Activated T-cell treated with anti-CD3 and anti-CD28 coated beads for 48 hours (primary cell): Measurements from ENCODE around the gene MED28.
A peak's percentile ranks its signal among the peaks of the same experiment; 100 is the strongest.
"Not testable (repeated sequence)": the region's sequence is repeated elsewhere in the genome, so short reads cannot be mapped to it uniquely, and the experiment has no call there.

ENCODE experiments used
- DNase-seq: peaks from one replicate; pipeline ENCODE4 v3.0.0-alpha.2; 2020; ENCODE audit warnings: low read depth

Gene MED28

DNA sequence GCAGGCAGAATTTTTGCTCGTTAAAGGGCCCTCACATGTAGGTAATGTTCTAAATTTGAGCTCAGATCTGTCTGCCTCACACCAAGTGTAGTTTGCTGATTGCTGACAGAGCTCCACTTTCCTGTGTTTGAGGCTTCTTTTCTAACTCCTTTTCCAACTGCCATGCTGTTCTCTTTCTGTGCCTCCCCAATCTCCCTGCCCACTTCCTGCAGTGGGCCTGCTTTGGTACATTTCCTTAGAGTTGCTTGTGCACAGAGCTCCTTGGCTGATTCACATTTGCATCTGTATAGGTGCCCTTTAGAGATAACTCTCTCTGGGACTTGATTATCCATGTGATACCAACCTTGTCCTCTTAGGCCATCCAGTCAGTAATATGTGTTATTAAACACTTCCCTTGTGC, 4.5 kb downstream of the MED28 start:
- DNase-seq, result no peak

DNA sequence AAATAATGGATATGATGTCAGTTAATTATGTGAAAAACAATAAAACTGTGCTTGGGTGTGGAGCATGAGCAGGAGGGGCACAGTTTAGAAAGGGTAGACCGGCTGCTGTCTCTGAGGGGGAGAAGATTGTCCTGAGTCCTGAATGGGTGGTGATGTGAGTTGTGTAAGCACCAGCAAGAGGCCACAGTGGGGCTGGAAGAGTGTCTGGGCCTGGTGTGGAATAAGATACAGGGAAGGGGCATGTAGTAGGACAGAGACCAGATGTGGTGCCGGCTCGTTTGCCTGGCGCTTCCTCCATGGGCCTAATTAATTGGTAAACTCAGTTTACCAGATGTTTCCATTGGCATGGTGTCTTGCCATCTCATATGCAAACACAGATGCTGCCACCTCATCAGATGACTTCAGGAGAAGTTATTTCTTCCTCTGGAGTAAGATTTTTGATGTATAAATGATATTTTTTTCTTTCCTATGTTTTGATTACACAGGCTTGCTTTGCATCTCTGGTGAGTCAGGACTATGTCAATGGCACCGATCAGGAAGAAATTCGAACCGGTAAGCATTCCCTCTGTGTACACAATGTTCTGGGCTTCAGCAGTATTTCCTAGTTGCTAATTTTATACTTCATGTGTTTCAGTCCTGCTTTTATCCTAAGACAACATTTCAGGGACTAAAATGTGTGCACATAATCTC, 5.1 kb downstream of the MED28 start:
- no peak for DNase-seq

DNA sequence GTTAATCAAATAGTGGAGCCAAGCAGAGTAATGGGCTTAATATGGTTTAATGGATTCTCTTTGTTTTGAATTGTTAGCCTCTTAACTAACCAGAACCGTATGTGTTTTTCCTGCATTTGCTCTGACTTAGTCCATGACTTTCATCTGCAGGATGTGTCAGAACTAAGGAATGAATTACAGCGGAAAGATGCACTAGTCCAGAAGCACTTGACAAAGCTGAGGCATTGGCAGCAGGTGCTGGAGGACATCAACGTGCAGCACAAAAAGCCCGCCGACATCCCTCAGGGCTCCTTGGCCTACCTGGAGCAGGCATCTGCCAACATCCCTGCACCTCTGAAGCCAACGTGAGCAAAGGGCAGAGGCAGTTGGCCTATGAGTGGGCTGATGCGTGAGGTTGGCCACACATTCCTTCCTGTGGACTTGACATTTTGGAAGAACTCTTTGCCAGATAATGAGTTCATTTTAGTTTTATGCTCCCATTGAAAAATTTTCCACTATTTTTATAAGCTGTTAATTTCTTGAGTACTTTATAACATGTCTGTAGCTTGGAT, 9.1 kb downstream of the MED28 start:
- DNase-seq, result no peak

DNA sequence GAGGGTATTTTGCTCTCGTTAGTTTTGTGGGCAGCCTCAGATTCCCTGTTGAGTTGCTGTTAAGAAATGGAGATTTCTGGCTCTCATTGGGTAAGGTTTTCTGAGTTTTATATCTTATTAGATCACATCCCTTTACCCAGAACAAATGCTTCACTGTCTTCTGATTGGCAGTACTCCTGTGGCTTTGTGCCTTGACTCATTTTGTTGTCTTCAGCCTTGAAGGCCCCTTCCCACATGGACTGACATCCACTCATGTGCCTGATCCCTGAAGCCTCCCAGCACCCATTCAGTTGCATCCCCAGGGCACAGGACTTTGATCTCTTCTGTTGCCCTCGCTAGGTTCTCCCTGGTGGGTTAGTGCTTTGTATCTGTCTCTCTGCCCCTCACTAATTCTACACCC, 10.4 kb downstream of the MED28 start:
- no peak for DNase-seq

DNA sequence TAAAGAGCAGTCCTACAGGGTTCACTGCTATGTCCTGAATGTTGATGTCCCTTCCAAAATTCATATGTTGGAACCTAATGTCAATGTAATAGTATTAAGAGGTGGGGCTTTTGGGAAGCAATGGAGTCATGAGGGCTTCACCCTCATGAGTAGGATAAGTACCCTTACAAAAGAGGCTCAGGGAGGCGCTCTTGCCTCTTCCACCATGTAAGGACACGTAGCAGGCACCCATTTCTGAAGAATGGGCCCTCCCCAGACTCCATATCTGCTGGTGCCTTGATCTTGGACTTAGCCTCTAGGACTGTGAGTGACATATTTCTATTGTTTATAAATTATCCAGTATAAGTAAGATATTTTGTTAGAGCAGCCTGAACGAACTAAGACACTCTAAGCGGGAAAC, 15.8 kb downstream of the MED28 start:
- no peak for DNase-seq

DNA sequence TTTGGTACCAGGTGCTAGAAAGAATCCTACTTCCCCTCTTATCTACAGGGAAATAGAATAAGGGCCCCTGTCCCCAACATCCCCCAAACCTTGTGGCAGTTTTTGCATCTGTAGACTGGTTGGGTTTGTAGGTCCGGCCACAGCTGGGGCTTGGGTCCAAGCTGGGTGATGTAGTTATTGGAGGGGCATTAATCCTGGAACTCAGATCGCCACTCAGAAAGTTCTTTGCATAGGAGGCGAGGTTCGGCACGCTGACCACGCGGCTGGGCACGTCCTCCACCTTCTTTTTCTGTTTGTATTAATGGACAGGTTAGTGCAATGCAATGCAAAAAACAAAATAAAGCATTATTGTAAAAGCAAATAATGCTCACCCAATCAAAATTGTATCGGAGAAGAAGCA, 19.2 kb downstream of the MED28 start:
- DNase-seq, result no peak

DNA sequence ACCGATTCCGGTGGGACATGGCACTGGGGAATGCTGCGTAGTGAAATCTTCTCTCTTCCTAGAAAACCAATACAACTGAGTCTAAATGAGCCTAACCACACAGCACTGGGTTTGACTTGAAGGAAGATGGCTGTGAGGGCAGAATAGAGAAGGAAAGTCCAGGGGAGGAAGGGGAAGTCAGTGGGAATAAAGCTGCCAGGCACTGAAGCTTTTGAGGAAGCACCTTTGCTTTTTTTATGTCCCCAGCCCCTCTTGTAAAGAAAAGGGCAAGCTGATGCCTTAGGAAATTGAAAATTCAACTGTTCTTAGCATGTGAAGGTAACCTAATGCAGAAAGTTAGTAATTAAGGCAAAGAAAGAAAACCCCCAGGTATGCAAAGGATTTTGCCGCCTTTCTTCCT, 20.6 kb downstream of the MED28 start:
- DNase-seq, result no peak

DNA sequence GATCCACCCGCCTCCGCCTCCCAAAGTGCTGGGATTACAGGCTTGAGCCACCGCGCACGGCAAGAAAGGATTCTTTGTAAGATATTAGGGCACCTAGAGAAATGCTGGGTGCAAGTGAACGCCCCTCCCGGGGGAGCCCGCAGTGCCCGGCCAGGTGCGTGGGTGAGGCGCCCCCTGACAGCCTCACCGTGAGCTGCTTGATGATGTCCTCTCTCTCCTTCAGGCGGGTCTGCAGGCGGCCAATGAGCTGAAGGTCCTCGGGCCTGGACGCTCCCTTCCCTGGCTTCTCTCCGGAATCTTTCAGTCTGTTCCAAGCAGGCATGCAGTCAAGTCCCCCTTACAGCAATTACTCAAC, 21.9 kb downstream of the MED28 start:
- DNase-seq, result no peak

DNA sequence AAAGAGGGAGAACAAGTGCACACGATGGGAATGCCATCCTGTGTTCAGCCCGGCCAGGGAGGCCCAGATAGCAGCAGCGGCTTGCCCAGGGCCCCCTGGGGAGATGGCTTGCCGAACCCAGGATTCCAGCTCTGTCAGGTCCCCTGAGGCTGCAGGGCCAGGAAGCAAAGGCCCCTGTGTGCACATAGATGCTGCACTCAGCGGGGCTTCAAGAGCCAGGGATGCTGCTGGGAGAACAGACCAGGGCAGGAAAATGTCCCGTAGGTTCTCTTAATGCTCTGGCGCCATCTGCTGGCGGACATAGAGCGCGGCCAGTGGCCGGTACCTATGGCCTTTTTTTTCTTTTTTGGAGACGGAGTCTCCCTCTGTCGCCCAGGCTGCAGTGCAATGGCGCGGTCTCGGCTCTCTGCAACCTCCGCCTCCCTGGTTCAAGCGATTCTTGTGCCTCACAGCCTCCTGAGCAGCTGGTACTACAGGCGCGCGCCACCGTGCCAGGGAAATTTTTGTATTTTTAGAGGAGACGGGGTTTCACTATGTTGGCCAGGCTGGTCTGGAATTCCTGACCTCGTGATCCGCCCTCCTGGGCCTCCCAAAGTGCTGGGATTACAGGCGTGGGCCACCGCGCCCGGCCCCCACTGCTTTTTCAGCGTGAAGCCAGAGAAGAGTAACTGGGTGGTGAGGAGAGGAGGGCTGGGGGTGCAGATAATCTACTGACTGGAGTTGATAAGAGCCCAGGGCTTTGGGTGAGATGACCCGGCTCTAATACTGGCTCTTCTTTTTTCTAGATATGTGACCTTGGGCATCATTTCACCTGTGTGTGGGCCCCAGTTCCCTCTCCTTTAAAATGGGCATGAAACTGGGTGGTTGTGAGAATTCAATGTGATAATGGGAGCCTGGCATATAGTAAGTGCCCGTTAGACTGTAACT, 22.5 kb downstream of the MED28 start:
- DNase-seq, result peak; percentile 57

DNA sequence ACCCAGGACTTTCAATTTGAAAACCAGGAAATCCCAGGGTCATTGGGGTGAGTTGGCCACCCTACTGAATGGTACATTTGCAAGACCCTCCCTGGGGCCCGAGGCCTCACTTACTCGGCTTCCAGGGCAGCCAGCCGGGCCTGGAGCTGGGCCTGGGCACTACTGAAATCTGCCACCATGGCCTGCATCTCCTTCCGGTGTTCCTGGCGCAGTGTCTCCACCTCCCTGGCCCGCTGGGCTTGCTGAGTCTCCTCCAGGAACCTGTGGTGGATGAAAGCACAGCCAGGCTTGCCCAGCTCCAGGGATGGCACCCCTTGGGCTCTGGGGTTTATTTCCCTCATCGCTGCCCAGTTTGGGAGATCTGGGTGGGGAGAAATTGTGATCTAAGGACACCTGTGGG, 24.7 kb downstream of the MED28 start:
- DNase-seq, result no peak

DNA sequence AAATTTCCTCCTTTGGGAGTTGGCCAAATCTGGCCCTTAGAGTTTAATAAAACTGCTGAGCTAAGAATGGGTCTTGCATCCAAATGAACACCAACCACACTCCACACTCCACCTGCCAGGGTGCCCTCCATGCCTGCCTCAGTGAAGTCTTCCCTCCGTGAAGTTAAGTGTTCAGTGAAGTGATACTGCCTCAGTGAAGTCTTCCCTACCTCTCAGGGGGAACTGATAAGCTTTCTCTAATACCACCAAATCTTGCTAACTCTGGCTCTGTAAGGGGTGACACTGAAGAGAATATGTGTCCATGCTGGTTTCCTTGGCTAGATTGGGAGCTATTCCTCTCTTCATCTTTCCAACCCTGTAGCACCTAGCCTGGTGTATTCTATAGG, 27.9 kb downstream of the MED28 start:
- no peak for DNase-seq

DNA sequence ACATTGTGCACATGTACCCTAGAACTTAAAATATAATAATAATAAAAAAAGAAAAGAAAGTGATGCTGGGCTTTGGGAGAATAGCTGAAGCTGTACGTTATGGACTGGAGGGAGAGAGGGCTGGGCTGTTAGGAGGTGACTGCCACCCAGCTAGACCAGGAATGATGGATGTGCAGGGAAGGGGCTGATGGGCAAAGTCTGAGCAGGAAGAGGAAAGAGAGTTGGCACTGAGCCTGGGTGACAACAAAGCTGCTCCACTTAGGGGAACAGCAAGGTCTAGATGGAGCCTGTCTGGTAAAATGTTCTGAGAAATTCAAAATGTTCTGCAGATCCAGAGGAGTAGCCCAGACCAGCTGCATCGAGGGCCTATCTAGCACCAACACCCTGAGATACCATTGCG, 32.3 kb downstream of the MED28 start:
- no peak for DNase-seq

DNA sequence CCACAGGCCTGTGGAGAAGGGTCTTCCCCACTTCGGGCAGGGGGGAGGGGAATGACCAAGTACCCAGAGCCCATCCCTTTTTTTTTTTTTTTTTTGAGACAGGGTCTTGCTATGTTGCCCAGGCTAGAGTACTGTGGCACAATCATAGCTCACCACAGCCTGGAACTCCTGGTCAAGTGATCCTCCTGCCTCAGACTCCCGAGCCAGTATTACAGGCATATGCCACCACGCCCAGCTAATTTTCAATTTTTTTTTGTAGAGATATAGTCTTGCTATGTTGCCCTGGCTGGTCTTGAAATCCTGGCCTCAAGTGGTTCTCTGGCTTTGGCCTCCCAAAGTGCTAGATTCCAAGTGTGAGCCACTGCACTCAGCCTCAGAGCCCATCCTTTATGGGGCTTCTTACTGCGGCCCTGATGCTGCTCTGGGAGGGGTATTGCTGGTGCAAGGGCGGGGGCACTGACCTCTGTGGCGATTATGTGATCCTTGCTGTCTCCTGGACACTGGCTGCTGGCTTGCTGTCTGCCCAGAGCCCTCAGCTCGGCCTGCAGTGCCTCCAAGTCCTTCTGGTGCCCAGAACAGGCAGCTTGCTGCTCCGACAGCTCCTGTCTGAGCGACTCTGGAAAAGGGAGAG, 32.9 kb downstream of the MED28 start:
- no peak for DNase-seq

DNA sequence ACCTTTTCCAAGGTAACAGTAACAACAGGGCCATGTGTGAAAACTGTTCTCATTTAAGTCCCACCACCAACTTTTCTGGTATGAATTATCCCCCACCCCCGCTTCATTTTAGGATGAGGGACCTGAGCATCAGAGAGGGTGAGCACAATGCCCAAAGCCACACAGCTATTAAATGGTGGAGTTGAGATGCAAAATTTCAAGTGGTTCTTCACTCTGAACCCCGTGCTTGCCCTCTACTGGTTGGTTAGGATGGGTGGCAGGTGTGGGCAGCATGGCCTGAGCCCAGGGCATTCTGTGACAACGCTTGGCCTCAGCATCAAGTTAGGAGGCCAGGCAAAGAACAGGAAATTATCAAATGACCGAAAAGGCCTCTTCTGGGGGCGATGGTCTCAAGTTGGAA, 33.5 kb downstream of the MED28 start:
- DNase-seq, result no peak

DNA sequence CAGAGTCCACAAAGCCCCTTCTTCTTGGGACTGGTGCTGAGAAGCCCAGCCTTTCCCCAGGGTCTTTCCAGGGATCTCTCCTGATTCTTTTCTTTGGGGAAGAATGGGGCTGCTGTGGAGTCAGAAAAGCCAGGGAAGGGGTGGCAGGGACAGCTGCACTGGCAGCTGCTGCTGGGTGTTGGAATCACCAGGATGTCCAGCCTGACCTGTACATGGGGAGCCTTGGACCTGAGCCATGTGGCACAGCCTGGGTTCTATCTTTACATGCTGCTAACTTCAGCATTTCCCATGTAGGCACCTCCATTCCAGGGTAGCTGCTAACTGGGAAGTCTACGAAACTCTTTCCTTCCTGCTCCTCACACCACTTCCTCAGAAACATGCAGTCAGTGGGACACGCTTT, 36.0 kb downstream of the MED28 start:
- no peak for DNase-seq

DNA sequence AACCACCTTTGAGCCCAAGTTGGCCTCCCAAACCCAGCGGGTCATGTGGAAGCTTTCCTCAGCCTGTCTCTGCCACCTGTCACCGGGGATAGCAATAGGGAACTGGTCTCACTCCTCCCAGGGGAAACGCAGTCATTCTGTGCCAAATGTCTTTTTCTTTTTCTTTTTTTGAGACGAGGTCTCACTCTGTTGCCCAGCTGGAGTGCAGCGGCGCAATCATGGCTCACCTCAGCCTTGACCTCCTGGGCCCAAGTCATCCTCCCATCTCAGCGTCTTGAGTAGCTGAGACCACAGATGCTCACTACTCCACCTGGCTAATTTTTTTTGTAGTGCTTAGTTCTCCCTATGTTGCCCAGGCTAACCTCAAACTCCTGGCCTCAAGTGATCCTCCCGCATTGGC, 40.3 kb downstream of the MED28 start:
- DNase-seq, result no peak

DNA sequence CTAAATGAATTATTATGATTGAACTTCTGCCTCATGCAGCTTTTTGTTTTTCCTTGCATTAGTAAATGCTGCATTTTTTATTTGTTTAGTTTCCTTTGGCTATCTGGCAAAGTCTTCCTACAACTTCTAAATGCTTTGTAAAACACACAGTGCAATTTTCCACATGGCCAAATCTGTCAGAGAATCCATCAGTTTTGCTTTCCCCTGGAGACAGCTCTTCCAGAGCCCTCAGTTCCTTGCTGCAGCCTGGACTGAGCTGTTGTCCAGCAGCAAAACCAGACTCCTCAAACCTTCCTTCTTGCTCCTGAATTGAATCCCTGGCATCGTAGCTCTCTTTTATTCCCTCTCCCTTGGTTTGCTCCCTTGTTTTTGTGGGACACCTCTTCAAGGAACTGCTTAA, 42.6 kb downstream of the MED28 start:
- no peak for DNase-seq

DNA sequence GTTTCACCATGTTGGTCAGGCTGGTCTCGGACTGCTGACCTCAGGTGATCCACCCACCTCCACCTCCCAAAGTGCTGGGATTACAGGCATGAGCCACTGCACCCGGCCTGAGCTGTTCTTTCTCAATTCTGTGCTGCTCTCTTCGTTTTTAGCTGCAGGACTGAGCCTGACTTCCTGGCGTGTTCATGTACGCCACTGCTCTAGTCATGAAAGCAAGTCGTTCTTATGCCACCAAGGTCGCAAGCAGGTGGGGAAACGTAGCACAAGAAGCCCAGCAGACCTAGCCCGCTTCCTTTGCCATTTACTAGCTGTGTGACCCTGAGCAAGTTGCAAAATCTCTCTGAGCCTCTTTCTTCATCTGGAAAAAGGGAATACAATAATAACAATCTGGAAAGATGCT, 43.4 kb downstream of the MED28 start:
- DNase-seq, result no peak

DNA sequence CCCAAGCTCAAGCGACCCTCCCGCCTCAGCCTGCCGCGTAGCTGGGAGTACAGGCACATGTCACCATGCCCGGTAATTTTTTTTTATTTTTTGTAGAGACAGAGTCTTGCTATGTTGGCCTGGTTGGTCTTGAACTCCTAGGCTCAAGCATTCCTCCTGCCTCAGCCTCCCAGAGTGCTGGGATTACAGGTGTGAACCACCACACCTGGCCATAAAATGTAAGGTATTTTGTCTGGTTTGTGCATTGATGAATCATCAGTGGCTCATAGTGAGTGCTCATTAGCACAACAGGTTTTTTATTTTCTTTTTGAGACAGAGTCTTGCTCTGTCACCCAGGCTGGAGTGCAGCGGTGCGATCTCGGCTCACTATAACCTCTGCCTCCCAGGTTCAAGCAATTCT, 44.8 kb downstream of the MED28 start:
- not testable (repeated sequence) for DNase-seq

DNA sequence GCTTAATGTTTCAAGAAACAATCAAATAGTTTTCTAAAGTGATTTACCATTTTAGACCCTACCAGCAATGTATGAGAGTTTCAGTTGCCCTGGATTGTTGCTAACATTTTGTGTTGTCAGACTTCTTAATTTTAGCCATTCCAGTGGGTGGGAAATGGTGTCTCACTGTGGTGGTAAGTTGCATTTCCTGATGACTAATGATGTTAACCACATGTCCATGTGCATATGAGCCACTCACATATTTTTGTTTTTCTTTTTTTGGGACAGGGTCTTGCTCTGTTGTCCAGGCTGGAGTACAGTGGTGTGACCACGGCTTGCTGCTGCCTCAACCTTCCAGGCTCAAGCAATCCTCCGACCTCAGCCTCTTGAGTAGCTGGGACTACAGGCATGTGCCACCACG, 48.3 kb downstream of the MED28 start:
- no peak for DNase-seq

DNA sequence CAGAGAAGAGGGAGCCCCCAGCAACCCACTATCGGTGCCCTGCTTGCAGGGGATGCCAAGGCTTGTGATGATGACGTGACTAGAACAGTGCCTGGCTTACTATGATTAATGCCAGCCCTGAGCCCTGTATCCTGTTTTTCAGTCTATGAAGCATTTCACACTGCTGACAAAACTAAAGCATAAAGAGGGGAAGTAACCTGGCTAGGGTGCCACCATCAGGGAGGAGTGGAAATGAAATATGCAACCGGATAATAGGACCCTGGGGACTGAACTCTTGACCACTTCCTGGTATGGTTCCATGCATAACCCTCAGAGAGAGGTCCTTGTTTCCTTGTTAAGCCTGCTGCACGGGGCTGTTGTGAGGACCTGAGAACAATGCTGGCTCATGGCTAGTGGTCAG, 50.3 kb downstream of the MED28 start:
- DNase-seq, result no peak

DNA sequence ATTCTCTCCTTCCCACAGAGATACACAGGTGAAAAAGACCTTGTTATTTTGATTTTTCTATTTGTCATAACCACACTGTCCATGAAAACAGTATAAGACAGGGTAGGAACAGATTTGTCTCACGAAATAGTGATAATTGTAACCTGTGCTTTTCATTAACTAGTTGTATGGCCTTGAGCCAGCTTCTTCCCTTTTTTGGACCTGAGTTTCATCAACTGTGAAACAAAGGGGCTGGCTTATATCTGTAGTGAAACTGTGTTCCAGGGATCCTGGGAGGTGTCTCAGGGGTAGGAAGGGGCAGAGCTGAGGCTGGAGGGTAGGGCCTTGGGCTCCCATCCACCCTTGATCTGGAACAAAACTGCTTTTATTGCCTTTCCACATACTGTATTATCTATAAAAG, 50.9 kb downstream of the MED28 start:
- DNase-seq, result no peak

DNA sequence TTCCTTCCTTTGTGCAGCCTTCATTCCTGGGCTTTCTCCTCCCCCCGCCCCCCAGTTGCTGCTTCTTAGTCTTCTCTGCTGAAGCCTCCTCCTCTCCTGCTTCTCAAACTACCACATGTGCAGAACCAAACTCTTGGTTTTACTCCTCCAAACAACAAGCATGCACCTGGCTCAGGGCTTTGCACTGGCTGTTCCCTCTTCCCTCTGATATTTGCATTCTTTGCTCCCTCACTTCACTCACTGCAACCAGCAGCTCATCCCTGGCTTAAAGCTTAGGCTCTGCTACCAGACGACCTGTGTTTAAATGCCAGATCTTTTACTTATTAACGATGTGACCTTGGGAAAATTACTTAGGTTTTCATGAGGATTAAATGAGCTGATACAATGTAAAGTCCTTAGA, 51.4 kb downstream of the MED28 start:
- no peak for DNase-seq
